ENCODE measurements around the gene HOXD11. TPM values are rescaled to one million over a fixed set of nuclear protein-coding genes. Genes with fewer than 3 reads are reported as not detected.

The HOXD11 gene
- total RNA-seq, 4 donors from 2014 or later: 0.24 TPM; not detected in 3

DNA sequence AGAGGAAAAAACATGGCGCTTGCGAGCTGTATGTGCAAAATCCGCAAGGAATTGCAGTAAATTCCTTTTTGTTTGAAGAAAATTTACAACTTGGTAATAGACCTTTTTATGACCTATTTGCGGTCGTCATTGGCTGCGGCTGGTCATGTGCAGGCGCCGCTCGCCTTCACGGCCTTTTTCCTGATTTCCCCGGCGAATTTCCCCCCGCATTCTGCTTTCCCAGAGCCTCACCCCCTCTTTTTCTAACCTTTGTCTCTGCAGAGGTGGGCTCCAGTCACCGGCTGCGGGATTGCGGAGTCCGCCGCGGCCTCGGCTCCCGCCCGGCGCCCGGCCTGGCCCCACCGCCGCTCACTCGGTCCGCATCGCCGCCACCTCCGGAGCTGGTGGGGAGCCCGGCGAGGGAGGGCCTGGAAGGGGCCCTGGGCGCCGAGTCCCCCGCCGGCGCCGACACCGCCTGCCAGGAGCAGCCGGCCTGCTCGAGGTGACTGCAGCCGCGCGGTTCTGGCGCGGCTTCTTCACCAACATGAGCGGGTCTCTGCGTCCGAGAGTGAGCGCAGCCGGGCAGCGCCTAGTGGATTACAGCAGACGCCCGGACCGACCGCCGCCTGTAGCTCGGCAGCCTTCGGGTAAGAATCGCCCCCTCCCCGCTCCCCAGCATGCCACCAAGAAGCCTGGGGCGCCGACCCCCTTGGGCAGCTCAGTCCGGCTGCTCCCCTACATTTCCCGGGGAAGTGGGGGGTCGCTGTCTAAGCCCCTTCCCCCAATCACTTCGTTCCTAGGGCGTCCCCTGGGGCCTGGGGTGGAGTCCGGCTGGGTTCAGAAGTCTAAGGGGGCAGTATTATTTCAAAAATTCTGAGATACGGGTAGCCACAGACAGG lies 29.5 kb downstream of the HOXD11 start:
- no peaks in the 10 kb centered on the region for H3K9me3 ChIP-seq
- intact Hi-C loops (cut with DNase I; ENCODE audit: low total_unique reads) (no loop called here), in situ Hi-C loops (cut with MboI; ENCODE audit: low sequenced_read_pairs in 4 of 4) (loop anchor here in 3 of 4 donors (25.0 kb wide), 2 partner anchors 676 to 1026 kb away; no protein-coding TSS in a partner anchor)
- DNase-seq (no peak), ATAC-seq (peak; percentile 28 to 32)
- peak overlapping the region; percentile 81 to 89 (median 86) for H3K27ac ChIP-seq
- peaks cover 0 to 31% (median 22%) of the 10 kb centered on the region in 3 donors for H3K27me3 ChIP-seq
- H3K4me1 ChIP-seq: peaks cover 17 to 19% of the 10 kb centered on the region in 2 donors
- peak; percentile 7 for TF ChIP-seq POLR2A (IDR thresholded peaks at IDR 0.05)
- TF ChIP-seq, protein P1, sequence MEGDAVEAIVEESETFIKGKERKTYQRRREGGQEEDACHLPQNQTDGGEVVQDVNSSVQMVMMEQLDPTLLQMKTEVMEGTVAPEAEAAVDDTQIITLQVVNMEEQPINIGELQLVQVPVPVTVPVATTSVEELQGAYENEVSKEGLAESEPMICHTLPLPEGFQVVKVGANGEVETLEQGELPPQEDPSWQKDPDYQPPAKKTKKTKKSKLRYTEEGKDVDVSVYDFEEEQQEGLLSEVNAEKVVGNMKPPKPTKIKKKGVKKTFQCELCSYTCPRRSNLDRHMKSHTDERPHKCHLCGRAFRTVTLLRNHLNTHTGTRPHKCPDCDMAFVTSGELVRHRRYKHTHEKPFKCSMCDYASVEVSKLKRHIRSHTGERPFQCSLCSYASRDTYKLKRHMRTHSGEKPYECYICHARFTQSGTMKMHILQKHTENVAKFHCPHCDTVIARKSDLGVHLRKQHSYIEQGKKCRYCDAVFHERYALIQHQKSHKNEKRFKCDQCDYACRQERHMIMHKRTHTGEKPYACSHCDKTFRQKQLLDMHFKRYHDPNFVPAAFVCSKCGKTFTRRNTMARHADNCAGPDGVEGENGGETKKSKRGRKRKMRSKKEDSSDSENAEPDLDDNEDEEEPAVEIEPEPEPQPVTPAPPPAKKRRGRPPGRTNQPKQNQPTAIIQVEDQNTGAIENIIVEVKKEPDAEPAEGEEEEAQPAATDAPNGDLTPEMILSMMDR (IDR thresholded peaks at IDR 0.05 in 4 of 5, conservative IDR thresholded peaks at IDR 0.05 in 1 of 5): no peak
- peak overlapping the region; percentile 72 to 80 (median 77) for H3K4me3 ChIP-seq
- no peaks in the 10 kb centered on the region for H3K36me3 ChIP-seq

DNA sequence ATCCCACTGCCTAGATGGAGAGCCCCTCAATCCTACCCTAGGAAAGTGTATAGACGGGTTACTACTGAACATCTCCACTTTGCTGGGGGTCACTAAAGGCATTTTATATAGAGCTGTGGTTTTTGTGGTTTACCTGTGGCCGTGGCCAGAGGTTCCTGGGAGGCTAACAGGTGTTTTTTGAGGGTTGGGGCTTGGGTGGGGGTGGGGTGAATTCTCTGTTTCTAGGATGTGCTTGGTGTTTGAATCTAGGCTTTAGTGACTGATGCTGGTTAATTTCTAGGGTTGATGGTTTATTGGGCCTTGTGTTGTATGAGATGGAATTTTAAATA lies 30.1 kb downstream of the HOXD11 start:
- peak overlapping the region; percentile 81 to 89 (median 86) for H3K27ac ChIP-seq
- TF ChIP-seq, protein P1 (IDR thresholded peaks at IDR 0.05 in 4 of 5, conservative IDR thresholded peaks at IDR 0.05 in 1 of 5): no peak
- no peak for TF ChIP-seq POLR2A (IDR thresholded peaks at IDR 0.05)
- DNase-seq (no peak), ATAC-seq (no peak)
- H3K27me3 ChIP-seq: peaks cover 0 to 30% (median 20%) of the 10 kb centered on the region in 3 donors
- intact Hi-C loops (cut with DNase I; ENCODE audit: low total_unique reads): no loop called here
- peaks cover 17 to 19% of the 10 kb centered on the region in 2 donors for H3K4me1 ChIP-seq
- H3K9me3 ChIP-seq: no peaks in the 10 kb centered on the region
- peak overlapping the region; percentile 72 to 80 (median 77) for H3K4me3 ChIP-seq
- H3K36me3 ChIP-seq: no peaks in the 10 kb centered on the region
- in situ Hi-C loops (cut with MboI; ENCODE audit: low sequenced_read_pairs in 4 of 4): loop anchor here in 3 of 4 donors (25.0 kb wide), 2 partner anchors 675 to 1025 kb away; no protein-coding TSS in a partner anchor

DNA sequence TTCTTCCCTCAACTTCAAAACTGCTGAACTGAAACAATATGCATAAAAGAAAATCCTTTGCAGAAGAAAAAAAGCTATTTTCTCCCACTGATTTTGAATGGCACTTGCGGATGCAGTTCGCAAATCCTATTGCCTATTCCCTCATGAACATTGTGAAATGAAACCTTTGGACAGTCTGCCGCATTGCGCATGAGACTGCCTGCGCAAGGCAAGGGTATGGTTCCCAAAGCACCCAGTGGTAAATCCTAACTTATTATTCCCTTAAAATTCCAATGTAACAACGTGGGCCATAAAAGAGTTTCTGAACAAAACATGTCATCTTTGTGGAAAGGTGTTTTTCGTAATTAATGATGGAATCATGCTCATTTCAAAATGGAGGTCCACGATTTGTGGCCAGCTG lies 30.8 kb downstream of the HOXD11 start:
- intact Hi-C loops (cut with DNase I; ENCODE audit: low total_unique reads) (no loop called here), in situ Hi-C loops (cut with MboI; ENCODE audit: low sequenced_read_pairs in 4 of 4) (loop anchor here in 3 of 4 donors (25.0 kb wide), 2 partner anchors 674 to 1024 kb away; no protein-coding TSS in a partner anchor)
- Histone ChIP-seq H3K36me3 (no peaks in the 10 kb centered on the region), H3K9me3 (no peaks in the 10 kb centered on the region), H3K27me3 (peaks cover 0 to 24% (median 20%) of the 10 kb centered on the region in 3 donors), H3K27ac (peak overlapping the region; percentile 81 to 89 (median 86)), H3K4me3 (peak overlapping the region; percentile 23 to 80 (median 74)), H3K4me1 (peaks cover 17 to 19% of the 10 kb centered on the region in 2 donors)
- TF ChIP-seq, protein P1 (IDR thresholded peaks at IDR 0.05 in 4 of 5, conservative IDR thresholded peaks at IDR 0.05 in 1 of 5): no peak
- no peak for ATAC-seq
- DNase-seq: no peak

DNA sequence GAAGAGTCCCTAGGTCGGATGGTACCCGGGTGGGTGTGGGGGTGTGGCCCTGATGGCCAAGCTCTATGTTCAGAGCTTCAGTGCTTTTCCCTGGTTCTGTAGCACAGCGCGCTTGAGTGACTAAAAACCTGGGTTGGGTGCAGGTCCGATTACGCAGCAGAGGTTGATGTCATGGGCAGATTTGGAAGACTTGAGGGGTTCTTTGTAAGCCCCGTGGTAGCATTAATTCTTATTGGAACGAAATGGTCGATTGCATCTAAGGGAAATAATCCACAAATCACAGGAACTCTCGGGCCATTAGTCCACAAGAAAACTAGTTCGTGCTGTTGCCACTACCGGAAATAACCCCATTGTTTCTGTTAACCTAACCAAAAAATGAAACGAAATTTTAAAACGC lies 31.4 kb downstream of the HOXD11 start:
- DNase-seq (no peak), ATAC-seq (no peak)
- peaks cover 17 to 19% of the 10 kb centered on the region in 2 donors for H3K4me1 ChIP-seq
- H3K4me3 ChIP-seq: peak overlapping the region; percentile 61 to 80 (median 74)
- H3K27me3 ChIP-seq: peaks cover 0 to 22% (median 20%) of the 10 kb centered on the region in 3 donors
- TF ChIP-seq, protein P1 (IDR thresholded peaks at IDR 0.05 in 4 of 5, conservative IDR thresholded peaks at IDR 0.05 in 1 of 5): no peak
- TF ChIP-seq POLR2A (IDR thresholded peaks at IDR 0.05): no peak
- intact Hi-C loops (cut with DNase I; ENCODE audit: low total_unique reads): no loop called here
- peak overlapping the region; percentile 81 to 89 (median 86) for H3K27ac ChIP-seq
- no peaks in the 10 kb centered on the region for H3K9me3 ChIP-seq
- in situ Hi-C loops (cut with MboI; ENCODE audit: low sequenced_read_pairs in 4 of 4): loop anchor here in 3 of 4 donors (25.0 kb wide), 2 partner anchors 674 to 1024 kb away; no protein-coding TSS in a partner anchor
- no peaks in the 10 kb centered on the region for H3K36me3 ChIP-seq

Measured in gastrocnemius medialis (tissue), 4 donors.